HCT116 (cell line): ENCODE results near the gene C2orf80. TPM values are rescaled to one million over a fixed set of nuclear protein-coding genes. Genes with fewer than 3 reads are reported as not detected.

Source experiments
- ATAC-seq: fragments of 200-7000 bp; cut with Tn5 transposase; 2 replicates; pipeline ENCODE4 v1.9.1; 2020; ENCODE audit warnings: mild to moderate bottlenecking, moderate library complexity
- BruUV-seq: library from RNA; stranded (reverse); fragments of 400-500 nt; replicated peaks from 2 replicates; lab custom pipeline; 2021; lab: Mats Ljungman, UMichigan
- CTCF ChIA-PET: fragments of 300-600 bp; sonication (Branson Sonifier 250); formaldehyde crosslinking; loops from one replicate; lab custom pipeline; 2021; ENCODE audit warnings: antibody characterized with exemption; lab: Charles Lee
- POLR2A ChIA-PET: fragments of 300-600, 350-600 bp; sonication (Branson Sonifier 250); formaldehyde crosslinking; loops from one replicate; lab custom pipeline; 2021; ENCODE audit warnings: antibody characterized with exemption; lab: Charles Lee
- RAD21 ChIA-PET, 2 experiments: fragments of 300-600 bp; sonication (Branson Sonifier 250); formaldehyde crosslinking; loops; one replicate each; lab custom pipeline; 2023; ENCODE audit warnings: low total read pairs in 2 of 2; ENCODE audit not compliant: uncharacterized antibody in 2 of 2, unreplicated experiment in 2 of 2, low non-redundant PET in 1 of 2; lab: Charles Lee
- DNase-seq: peaks from one replicate; pipeline ENCODE4 v3.0.0-alpha.2; 2010; ENCODE audit warnings: low read depth, low spot score
- H2AFZ ChIP-seq: fragments of 200-600 bp; shearing (Covaris generic), sonication (generic); 2 replicates; pipeline ENCODE4 v1.6.1; 2017; ENCODE audit warnings: low read depth, mixed run types, mixed read lengths, antibody characterized with exemption, low read length; ENCODE audit not compliant: poor library complexity, severe bottlenecking
- H3K27ac ChIP-seq: 2 replicates; pipeline ENCODE4 v1.5.1; 2012; ENCODE audit warnings: low read depth, low read length
- H3K27me3 ChIP-seq: fragments of 200-600 bp; sonication (generic); 2 replicates; pipeline ENCODE4 v1.6.1; 2016; ENCODE audit warnings: mixed run types, low read length, mixed read lengths; ENCODE audit not compliant: insufficient read depth
- H3K36me3 ChIP-seq, 2 experiments: fragments of 200-500 bp in 1 of 2; fragments of 200-600 bp in 1 of 2; sonication (Bioruptor generic) in 1 of 2; sonication (generic) in 1 of 2; 2 replicates each; pipeline versions ENCODE4 v1.5.1 to v1.6.1; 2014 to 2016; ENCODE audit warnings: low read length in 2 of 2, inconsistent platforms in 1 of 2, mixed read lengths in 1 of 2, mixed run types in 1 of 2; ENCODE audit not compliant: insufficient read depth in 2 of 2, control insufficient read depth in 1 of 2
- H3K4me1 ChIP-seq, 2 experiments: fragments of 200-600 bp in 1 of 2; sonication (generic) in 1 of 2; 2 replicates each; pipeline versions ENCODE4 v1.5.1 to v1.6.1; 2012 to 2017; ENCODE audit warnings: low read length in 2 of 2, inconsistent platforms in 1 of 2, mild to moderate bottlenecking in 1 of 2, mixed read lengths in 1 of 2, mixed run types in 1 of 2, moderate library complexity in 1 of 2; ENCODE audit not compliant: insufficient read depth in 2 of 2, control insufficient read depth in 1 of 2
- H3K4me2 ChIP-seq: fragments of 200-600 bp; sonication (generic); 2 replicates; pipeline ENCODE4 v1.6.1; 2017; ENCODE audit warnings: mixed run types, low read length, mixed read lengths
- H3K4me3 ChIP-seq, 2 experiments: fragments of 200-600 bp in 1 of 2; sonication (generic) in 1 of 2; replicated peaks in 1 of 2; 2 replicates each; pipeline ENCODE4 v1.5.1; 2011 to 2016; ENCODE audit warnings: low read length in 2 of 2, control low read depth in 1 of 2, low read depth in 1 of 2, mild to moderate bottlenecking in 1 of 2, mixed read lengths in 1 of 2, mixed run types in 1 of 2
- H3K79me2 ChIP-seq: fragments of 200-600 bp; sonication (generic); 2 replicates; pipeline ENCODE4 v1.6.1; 2017; ENCODE audit warnings: mild to moderate bottlenecking, mixed run types, low read length, moderate library complexity, mixed read lengths; ENCODE audit not compliant: insufficient read depth
- H3K9ac ChIP-seq: fragments of 200-600 bp; sonication (generic); 2 replicates; pipeline ENCODE4 v1.6.1; 2016; ENCODE audit warnings: low read length, mixed read lengths
- H3K9me2 ChIP-seq: fragments of 200-600 bp; sonication (generic), shearing (Covaris generic); 2 replicates; pipeline ENCODE4 v1.6.1; 2017; ENCODE audit warnings: mixed run types, mild to moderate bottlenecking, moderate library complexity; ENCODE audit not compliant: insufficient read depth
- H3K9me3 ChIP-seq, 2 experiments: fragments of 200-500 bp in 1 of 2; fragments of 200-600 bp in 1 of 2; sonication (Bioruptor generic) in 1 of 2; sonication (generic) in 1 of 2; 2 replicates each; pipeline ENCODE4 v1.6.1; 2014 to 2017; ENCODE audit warnings: low read length in 2 of 2, mixed read lengths in 2 of 2, inconsistent platforms in 1 of 2, low read depth in 1 of 2, mild to moderate bottlenecking in 1 of 2, mixed run types in 1 of 2, moderate library complexity in 1 of 2; ENCODE audit not compliant: control insufficient read depth in 1 of 2, insufficient read depth in 1 of 2
- H4K20me1 ChIP-seq: fragments of 200-600 bp; sonication (generic), shearing (Covaris generic); 2 replicates; pipeline ENCODE4 v1.6.1; 2017; ENCODE audit warnings: mixed run types, mild to moderate bottlenecking, moderate library complexity; ENCODE audit not compliant: insufficient read depth
- ATF3 ChIP-seq: IDR thresholded peaks from 2 replicates; pipeline ENCODE4 v1.6.1; 2012
- CEBPB ChIP-seq: IDR thresholded peaks from 2 replicates; pipeline ENCODE4 v1.6.1; 2012; ENCODE audit warnings: low read depth
- CTCF ChIP-seq, 3 experiments: fragments of 200-600 bp in 1 of 3; sonication (generic) in 1 of 3; IDR thresholded peaks in 2 of 3; conservative IDR thresholded peaks in 1 of 3; 2 replicates each; pipeline ENCODE4 v1.5.1; 2012 to 2017; ENCODE audit warnings: low read depth in 2 of 3, low read length in 2 of 3, antibody characterized with exemption in 1 of 3, borderline replicate concordance in 1 of 3, control low read depth in 1 of 3, mild to moderate bottlenecking in 1 of 3, mixed read lengths in 1 of 3, mixed run types in 1 of 3, moderate library complexity in 1 of 3; ENCODE audit not compliant: insufficient read depth in 1 of 3
- EGR1 ChIP-seq: IDR thresholded peaks from 2 replicates; pipeline ENCODE4 v1.6.1; 2012; ENCODE audit warnings: low read depth
- ELF1 ChIP-seq: IDR thresholded peaks from 2 replicates; pipeline ENCODE4 v1.6.1; 2012; ENCODE audit warnings: low read depth, borderline replicate concordance
- EZH2 ChIP-seq: fragments of 200-600 bp; sonication (generic); IDR thresholded peaks from 2 replicates; pipeline ENCODE4 v1.6.1; 2017; ENCODE audit warnings: antibody characterized with exemption, mixed run types
- POLR2A ChIP-seq: IDR thresholded peaks from 2 replicates; pipeline ENCODE4 v1.7.0; 2011; ENCODE audit warnings: borderline replicate concordance; ENCODE audit not compliant: insufficient read depth, insufficient read length; ENCODE audit errors: extremely low read depth
- SIN3A ChIP-seq: IDR thresholded peaks from 2 replicates; pipeline ENCODE4 v1.6.1; 2012; ENCODE audit warnings: low read depth
- SP1 ChIP-seq: IDR thresholded peaks from 2 replicates; pipeline ENCODE4 v1.6.1; 2012; ENCODE audit warnings: low read depth
- ZBTB33 ChIP-seq: IDR thresholded peaks from 2 replicates; pipeline ENCODE4 v1.6.1; 2011; ENCODE audit warnings: mild to moderate bottlenecking, low read length, moderate library complexity; ENCODE audit not compliant: insufficient replicate concordance; ENCODE audit errors: extremely low read depth
- ZNF274 ChIP-seq: fragments of 200-500 bp; sonication (Bioruptor generic); IDR thresholded peaks from 2 replicates; pipeline ENCODE4 v1.6.1; 2014; ENCODE audit warnings: mild to moderate bottlenecking, low read depth, low read length, inconsistent platforms
- intact Hi-C: fragments of 100-400 bp; cut with micrococcal nuclease; formaldehyde crosslinking; loops from 2 replicates; pipeline ENCODE4 v1.10.0; 2022
- total RNA-seq: library from RNA; stranded (reverse); gene quantifications from one replicate; pipeline ENCODE4 v1.2.1, GENCODE V29; 2021; ENCODE audit not compliant: unreplicated experiment

C2orf80 gene
- total RNA-seq, 1 experiment from 2014 or later = not detected

GRCh38 chr2:208122248-208122647 is 67.6 kb downstream of the C2orf80 start:
- TF ChIP-seq EGR1 (no peak), SP1 (no peak), POLR2A (no peak), ZBTB33 (no peak), ATF3 (no peak), CTCF (IDR thresholded peaks at IDR 0.05 in 2 of 3, conservative IDR thresholded peaks at IDR 0.05 in 1 of 3; ENCODE audit: borderline replicate concordance in 1 of 3, insufficient read depth in 1 of 3, low read depth in 2 of 3, low read length in 2 of 3) (no peak), CEBPB (no peak), ZNF274 (no peak), SIN3A (no peak), ELF1 (no peak), EZH2 (no peak)
- H3K36me3 ChIP-seq = no peaks in the 10 kb centered on the region
- CTCF ChIA-PET = no interaction called here

More at GRCh38 chr2:208122248-208122647, 67.6 kb downstream of the C2orf80 start:
- Histone ChIP-seq H3K4me1 (no peaks in the 10 kb centered on the region), H2AFZ (no peak overlapping the region), H3K4me3 (no peak overlapping the region), H3K9me3 (no peaks in the 10 kb centered on the region), H3K9ac (no peak overlapping the region), H4K20me1 (no peaks in the 10 kb centered on the region), H3K4me2 (no peak overlapping the region), H3K79me2 (no peaks in the 10 kb centered on the region), H3K27ac (no peak overlapping the region), H3K9me2 (no peaks in the 10 kb centered on the region), H3K27me3 (no peaks in the 10 kb centered on the region)
- ATAC-seq = no peak
- ChIA-PET RAD21 (no interaction called here), POLR2A (no interaction called here)
- no peak for DNase-seq
- no TSS peak for BruUV-seq
- intact Hi-C loops = no loop called here
